ENCODE results near the gene ITGB4.

DNA sequence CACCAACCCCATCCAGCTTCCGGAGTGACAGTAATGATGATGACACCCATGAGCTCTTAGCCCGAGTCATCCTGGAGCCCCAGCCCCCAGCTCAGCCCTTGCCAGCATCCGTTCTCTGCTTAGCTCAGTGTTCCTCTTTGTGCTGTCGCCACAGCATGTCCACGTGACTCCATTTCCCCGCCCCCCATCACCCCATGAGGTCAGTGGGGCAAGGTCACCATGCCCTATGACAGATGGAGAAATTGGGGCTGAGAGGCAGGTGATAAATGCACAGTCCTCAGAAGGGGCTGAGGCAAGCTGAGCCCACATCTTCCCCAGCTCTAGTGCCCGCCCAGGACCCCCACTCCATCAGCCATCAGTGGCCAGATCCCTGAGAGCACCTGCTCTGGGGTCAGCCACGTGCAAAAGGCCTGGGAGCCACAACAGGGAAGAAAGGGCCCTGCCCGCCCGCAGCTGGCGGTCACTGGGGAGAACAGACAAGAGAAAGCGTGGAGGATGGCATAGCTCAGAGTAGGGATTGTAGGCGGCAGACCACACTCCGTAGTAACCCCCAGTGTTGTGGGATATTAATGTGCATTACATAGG, 17.1 kb downstream of the ITGB4 start:
- TF ChIP-seq, protein P1, sequence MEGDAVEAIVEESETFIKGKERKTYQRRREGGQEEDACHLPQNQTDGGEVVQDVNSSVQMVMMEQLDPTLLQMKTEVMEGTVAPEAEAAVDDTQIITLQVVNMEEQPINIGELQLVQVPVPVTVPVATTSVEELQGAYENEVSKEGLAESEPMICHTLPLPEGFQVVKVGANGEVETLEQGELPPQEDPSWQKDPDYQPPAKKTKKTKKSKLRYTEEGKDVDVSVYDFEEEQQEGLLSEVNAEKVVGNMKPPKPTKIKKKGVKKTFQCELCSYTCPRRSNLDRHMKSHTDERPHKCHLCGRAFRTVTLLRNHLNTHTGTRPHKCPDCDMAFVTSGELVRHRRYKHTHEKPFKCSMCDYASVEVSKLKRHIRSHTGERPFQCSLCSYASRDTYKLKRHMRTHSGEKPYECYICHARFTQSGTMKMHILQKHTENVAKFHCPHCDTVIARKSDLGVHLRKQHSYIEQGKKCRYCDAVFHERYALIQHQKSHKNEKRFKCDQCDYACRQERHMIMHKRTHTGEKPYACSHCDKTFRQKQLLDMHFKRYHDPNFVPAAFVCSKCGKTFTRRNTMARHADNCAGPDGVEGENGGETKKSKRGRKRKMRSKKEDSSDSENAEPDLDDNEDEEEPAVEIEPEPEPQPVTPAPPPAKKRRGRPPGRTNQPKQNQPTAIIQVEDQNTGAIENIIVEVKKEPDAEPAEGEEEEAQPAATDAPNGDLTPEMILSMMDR (IDR thresholded peaks at IDR 0.05): no peak
- TF ChIP-seq POLR2A (IDR thresholded peaks at IDR 0.05): no peak
- peak in 1 of 2 donors; percentile 31 for TF ChIP-seq EP300 (IDR thresholded peaks at IDR 0.05)

All from tibial nerve (tissue), 4 donors.